Astrocyte (in vitro differentiated cells and primary cell): ENCODE measurements around the gene RASSF6. TPM values are rescaled to one million over a fixed set of nuclear protein-coding genes. Genes with fewer than 3 reads are reported as not detected.

ENCODE experiments used
- DNase-seq: peaks from one replicate; pipeline ENCODE4 v3.0.0-alpha.2; 2010; ENCODE audit warnings: low read depth
- FAIRE-seq: peaks from 2 replicates; lab custom pipeline; 2011; peaks lifted over from hg19 to GRCh38; lab: Jason Lieb, UNC
- H2AFZ ChIP-seq: 2 replicates; pipeline ENCODE4 v1.6.0; 2012; ENCODE audit warnings: low read depth, low read length, inconsistent platforms
- H3K27ac ChIP-seq: 2 replicates; pipeline ENCODE4 v1.5.1; 2011; ENCODE audit warnings: low read depth, low read length, inconsistent platforms
- H3K27me3 ChIP-seq: 2 replicates; pipeline ENCODE4 v1.6.0; 2011; ENCODE audit warnings: low read length, inconsistent platforms; ENCODE audit not compliant: insufficient read depth
- H3K36me3 ChIP-seq: 2 replicates; pipeline ENCODE4 v1.5.1; 2011; ENCODE audit warnings: low read length, inconsistent platforms; ENCODE audit not compliant: insufficient read depth
- H3K4me1 ChIP-seq: 2 replicates; pipeline ENCODE4 v1.5.1; 2011; ENCODE audit warnings: low read length, inconsistent platforms; ENCODE audit not compliant: insufficient read depth
- H3K4me2 ChIP-seq: 2 replicates; pipeline ENCODE4 v1.6.0; 2012; ENCODE audit warnings: low read length, inconsistent platforms
- H3K4me3 ChIP-seq: 2 replicates; pipeline ENCODE4 v1.5.1; 2011; ENCODE audit warnings: low read depth, mild to moderate bottlenecking, low read length, inconsistent platforms; ENCODE audit not compliant: insufficient read depth
- H3K79me2 ChIP-seq: 2 replicates; pipeline ENCODE4 v1.6.0; 2012; ENCODE audit warnings: mild to moderate bottlenecking, low read length, inconsistent platforms; ENCODE audit not compliant: insufficient read depth
- H3K9ac ChIP-seq: 2 replicates; pipeline ENCODE4 v1.6.0; 2012; ENCODE audit warnings: mild to moderate bottlenecking, low read length, inconsistent platforms
- H3K9me3 ChIP-seq: 2 replicates; pipeline ENCODE4 v1.5.1; 2012; ENCODE audit warnings: low read depth, mild to moderate bottlenecking, low read length, inconsistent platforms; ENCODE audit not compliant: insufficient read depth
- H4K20me1 ChIP-seq: 2 replicates; pipeline ENCODE4 v1.6.0; 2012; ENCODE audit warnings: low read length, inconsistent platforms; ENCODE audit not compliant: insufficient read depth
- H3K27ac Mint-ChIP-seq: one replicate; pipeline ENCODE4 v1.8.0; 2021; ENCODE audit warnings: mild to moderate bottlenecking, mixed read lengths; ENCODE audit not compliant: unreplicated experiment
- H3K27me3 Mint-ChIP-seq: one replicate; pipeline ENCODE4 v1.8.0; 2021; ENCODE audit warnings: low read depth, mixed read lengths; ENCODE audit not compliant: unreplicated experiment
- H3K36me3 Mint-ChIP-seq: one replicate; pipeline ENCODE4 v1.8.0; 2021; ENCODE audit warnings: low read depth, mixed read lengths; ENCODE audit not compliant: unreplicated experiment
- H3K4me1 Mint-ChIP-seq: one replicate; pipeline ENCODE4 v1.8.0; 2021; ENCODE audit warnings: low read depth, mixed read lengths; ENCODE audit not compliant: unreplicated experiment
- H3K4me3 Mint-ChIP-seq: one replicate; pipeline ENCODE4 v1.8.0; 2021; ENCODE audit warnings: mild to moderate bottlenecking, moderate library complexity, mixed read lengths; ENCODE audit not compliant: unreplicated experiment
- H3K9me3 Mint-ChIP-seq: one replicate; pipeline ENCODE4 v1.8.0; 2021; ENCODE audit warnings: mild to moderate bottlenecking, mixed read lengths; ENCODE audit not compliant: unreplicated experiment
- CTCF ChIP-seq: IDR thresholded peaks from 2 replicates; pipeline ENCODE4 v1.5.1; 2011; ENCODE audit warnings: low read depth, mild to moderate bottlenecking, inconsistent platforms, low read length, moderate library complexity; ENCODE audit not compliant: insufficient read depth
- EZH2 ChIP-seq: IDR thresholded peaks from 2 replicates; pipeline ENCODE4 v1.6.1; 2012; ENCODE audit warnings: mild to moderate bottlenecking, low read length, inconsistent platforms; ENCODE audit not compliant: insufficient read depth
- total RNA-seq: library from RNA; stranded (reverse); gene quantifications from 2 replicates; pipeline ENCODE4 v1.2.1, GENCODE V29; 2021

The RASSF6 gene
- total RNA-seq, 1 donor from 2014 or later = 0.14 TPM

- H3K4me3 Mint-ChIP-seq = no peak overlapping the region
- H3K27ac Mint-ChIP-seq = no peak overlapping the region
- Histone ChIP-seq H3K79me2 (no peaks in the 10 kb centered on the region), H3K9ac (no peak overlapping the region), H3K36me3 (no peaks in the 10 kb centered on the region), H3K27me3 (no peaks in the 10 kb centered on the region), H4K20me1 (no peaks in the 10 kb centered on the region), H3K9me3 (no peaks in the 10 kb centered on the region), H3K4me2 (no peak overlapping the region), H3K27ac (no peak overlapping the region), H3K4me3 (no peak overlapping the region), H2AFZ (no peak overlapping the region), H3K4me1 (no peaks in the 10 kb centered on the region)
- peaks cover 3% of the 10 kb centered on the region for H3K27me3 Mint-ChIP-seq
- TF ChIP-seq CTCF (no peak), EZH2 (no peak)
- FAIRE-seq (no peak), DNase-seq (no peak)
- no peaks in the 10 kb centered on the region for H3K36me3 Mint-ChIP-seq
- H3K9me3 Mint-ChIP-seq = no peaks in the 10 kb centered on the region
- H3K4me1 Mint-ChIP-seq = peaks cover 12% of the 10 kb centered on the region
Observed at GRCh38 chr4:73614311-73614867, 5.8 kb downstream of the RASSF6 start.

- no peaks in the 10 kb centered on the region for H3K27me3 ChIP-seq
- no peak overlapping the region for H3K4me3 Mint-ChIP-seq
- H3K27me3 Mint-ChIP-seq = no peaks in the 10 kb centered on the region
- H3K9ac ChIP-seq = no peak overlapping the region
- H3K4me1 ChIP-seq = no peaks in the 10 kb centered on the region
- DNase-seq (no peak), FAIRE-seq (no peak)
- H3K36me3 Mint-ChIP-seq = no peaks in the 10 kb centered on the region
- H3K4me3 ChIP-seq = no peak overlapping the region
- no peak overlapping the region for H2AFZ ChIP-seq
- no peak overlapping the region for H3K4me2 ChIP-seq
- no peak for TF ChIP-seq CTCF
- TF ChIP-seq EZH2 = no peak
- no peaks in the 10 kb centered on the region for H3K36me3 ChIP-seq
- H3K4me1 Mint-ChIP-seq = peaks cover 12% of the 10 kb centered on the region
- H3K79me2 ChIP-seq = no peaks in the 10 kb centered on the region
- H3K27ac Mint-ChIP-seq = no peak overlapping the region
- no peak overlapping the region for H3K27ac ChIP-seq
- H3K9me3 Mint-ChIP-seq = no peaks in the 10 kb centered on the region
- H4K20me1 ChIP-seq = no peaks in the 10 kb centered on the region
- H3K9me3 ChIP-seq = no peaks in the 10 kb centered on the region
Observed at GRCh38 chr4:73613130-73613529, 7.1 kb downstream of the RASSF6 start.

- Histone ChIP-seq H3K27ac (no peak overlapping the region), H3K4me2 (no peak overlapping the region), H3K79me2 (no peaks in the 10 kb centered on the region), H3K4me1 (no peaks in the 10 kb centered on the region), H4K20me1 (no peaks in the 10 kb centered on the region), H3K4me3 (no peak overlapping the region), H3K36me3 (no peaks in the 10 kb centered on the region), H3K27me3 (no peaks in the 10 kb centered on the region), H2AFZ (no peak overlapping the region), H3K9me3 (no peaks in the 10 kb centered on the region), H3K9ac (no peak overlapping the region)
- no peaks in the 10 kb centered on the region for H3K27me3 Mint-ChIP-seq
- DNase-seq (no peak), FAIRE-seq (no peak)
- H3K4me1 Mint-ChIP-seq = peaks cover 14% of the 10 kb centered on the region
- TF ChIP-seq EZH2 (no peak), CTCF (no peak)
- no peak overlapping the region for H3K27ac Mint-ChIP-seq
- H3K36me3 Mint-ChIP-seq = no peaks in the 10 kb centered on the region
- no peak overlapping the region for H3K4me3 Mint-ChIP-seq
- no peaks in the 10 kb centered on the region for H3K9me3 Mint-ChIP-seq
Observed at GRCh38 chr4:73612032-73612431, 8.2 kb downstream of the RASSF6 start.
